Activated gamma-delta T cell (primary cell): ENCODE results near the gene LRATD1.

ENCODE experiments used
- DNase-seq: peaks from one replicate; lab custom pipeline; 2025; lab: John Stamatoyannopoulos, UW

LRATD1 gene

GRCh38 chr2:14633461-14634181, 1.1 kb downstream of the LRATD1 start:
- DNase-seq = no peak

- DNase-seq = no peak
These were observed 1.6 kb downstream of the LRATD1 start for GRCh38 chr2:14634182-14634488.

- DNase-seq = no peak
These were observed 2.2 kb downstream of the LRATD1 start for GRCh38 chr2:14634489-14635390.

- DNase-seq = no peak
These were observed 2.9 kb downstream of the LRATD1 start for GRCh38 chr2:14635391-14635871.

- DNase-seq = no peak
These were observed 6.0 kb downstream of the LRATD1 start for GRCh38 chr2:14638488-14638887.

GRCh38 chr2:14641116-14641515, 8.6 kb downstream of the LRATD1 start:
- DNase-seq = no peak

GRCh38 chr2:14642499-14642898, 10.0 kb downstream of the LRATD1 start:
- DNase-seq = no peak

GRCh38 chr2:14647714-14648113, 15.2 kb downstream of the LRATD1 start:
- no peak for DNase-seq

GRCh38 chr2:14650066-14650465, 17.5 kb downstream of the LRATD1 start:
- no peak for DNase-seq

- DNase-seq = no peak
These were observed 22.3 kb downstream of the LRATD1 start for GRCh38 chr2:14654835-14655282.

GRCh38 chr2:14656146-14656545, 23.6 kb downstream of the LRATD1 start:
- DNase-seq = no peak

GRCh38 chr2:14661163-14661562, 28.6 kb downstream of the LRATD1 start:
- DNase-seq = no peak

- DNase-seq = no peak
These were observed 40.9 kb downstream of the LRATD1 start for GRCh38 chr2:14673351-14673875.

GRCh38 chr2:14675489-14675888, 43.0 kb downstream of the LRATD1 start:
- DNase-seq = no peak

- no peak for DNase-seq
These were observed 43.9 kb downstream of the LRATD1 start for GRCh38 chr2:14676371-14676770.

- no peak for DNase-seq
These were observed 44.5 kb downstream of the LRATD1 start for GRCh38 chr2:14677039-14677438.

- DNase-seq = no peak
These were observed 46.2 kb downstream of the LRATD1 start for GRCh38 chr2:14678761-14679160.

GRCh38 chr2:14681608-14682007, 49.1 kb downstream of the LRATD1 start:
- DNase-seq = no peak
